NT2/D1 (cell line): Measurements from ENCODE around the gene SSTR3.

Experiments
- DNase-seq: peaks from one replicate; pipeline ENCODE4 v3.0.0-alpha.2; 2011; ENCODE audit warnings: low read depth, low spot score
- H3K27me3 ChIP-seq: 2 replicates; pipeline ENCODE4 v1.6.0; 2011; ENCODE audit warnings: mild to moderate bottlenecking; ENCODE audit not compliant: insufficient read length, insufficient read depth
- H3K36me3 ChIP-seq: 2 replicates; pipeline ENCODE4 v1.6.1; 2011; ENCODE audit warnings: mild to moderate bottlenecking, low read length, mixed read lengths; ENCODE audit not compliant: insufficient read depth, insufficient read length
- H3K4me1 ChIP-seq: 2 replicates; pipeline ENCODE4 v1.5.1; 2011; ENCODE audit not compliant: insufficient read depth, insufficient read length
- H3K4me3 ChIP-seq: 2 replicates; pipeline ENCODE4 v1.5.1; 2011; ENCODE audit warnings: low read depth; ENCODE audit not compliant: insufficient read length
- H3K9ac ChIP-seq: 2 replicates; pipeline ENCODE4 v1.6.0; 2011; ENCODE audit warnings: low read depth; ENCODE audit not compliant: insufficient read length
- H3K9me3 ChIP-seq: 2 replicates; pipeline ENCODE4 v1.5.1; 2011; ENCODE audit warnings: mild to moderate bottlenecking, low read length; ENCODE audit not compliant: insufficient read depth
- SUZ12 ChIP-seq: IDR thresholded peaks from 2 replicates; pipeline ENCODE4 v1.6.1; 2011; ENCODE audit not compliant: insufficient read length, insufficient read depth; ENCODE audit errors: extremely low read depth
- YY1 ChIP-seq: IDR thresholded peaks from 2 replicates; pipeline ENCODE4 v1.6.1; 2011; ENCODE audit not compliant: insufficient read length, insufficient read depth
- ZNF274 ChIP-seq: IDR thresholded peaks from 2 replicates; pipeline ENCODE4 v1.6.1; 2011; ENCODE audit warnings: mild to moderate bottlenecking, low read depth, low read length

Gene SSTR3

GRCh38 chr22:37178350-37179125 lies 33.7 kb downstream of the SSTR3 start:
- Histone ChIP-seq H3K9ac (no peak overlapping the region), H3K9me3 (no peaks in the 10 kb centered on the region), H3K4me3 (no peak overlapping the region), H3K36me3 (peaks cover 5% of the 10 kb centered on the region), H3K4me1 (peaks cover 11% of the 10 kb centered on the region), H3K27me3 (no peaks in the 10 kb centered on the region)
- TF ChIP-seq YY1 = no peak
- TF ChIP-seq SUZ12 = no peak
- TF ChIP-seq ZNF274 = no peak
- no peak for DNase-seq

GRCh38 chr22:37177755-37178154 lies 34.5 kb downstream of the SSTR3 start:
- peaks cover 5% of the 10 kb centered on the region for H3K36me3 ChIP-seq

GRCh38 chr22:37177221-37177620 lies 35.1 kb downstream of the SSTR3 start:
- DNase-seq = no peak
- peaks cover 5% of the 10 kb centered on the region for H3K36me3 ChIP-seq
- no peaks in the 10 kb centered on the region for H3K27me3 ChIP-seq
- no peak overlapping the region for H3K4me3 ChIP-seq
- peaks cover 9% of the 10 kb centered on the region for H3K4me1 ChIP-seq
- H3K9me3 ChIP-seq = no peaks in the 10 kb centered on the region
- TF ChIP-seq SUZ12 = no peak
- no peak for TF ChIP-seq ZNF274
- no peak for TF ChIP-seq YY1
- no peak overlapping the region for H3K9ac ChIP-seq

More at GRCh38 chr22:37177755-37178154, 34.5 kb downstream of the SSTR3 start:
- no peaks in the 10 kb centered on the region for H3K9me3 ChIP-seq
- H3K4me1 ChIP-seq = peaks cover 9% of the 10 kb centered on the region
- no peaks in the 10 kb centered on the region for H3K27me3 ChIP-seq
- H3K9ac ChIP-seq = no peak overlapping the region
- DNase-seq = no peak
- no peak overlapping the region for H3K4me3 ChIP-seq
- no peak for TF ChIP-seq YY1
- no peak for TF ChIP-seq SUZ12
- no peak for TF ChIP-seq ZNF274

GRCh38 chr22:37176464-37177061 lies 35.7 kb downstream of the SSTR3 start:
- H3K36me3 ChIP-seq = peaks cover under 1% of the 10 kb centered on the region
- DNase-seq = no peak

GRCh38 chr22:37175414-37176281 lies 36.6 kb downstream of the SSTR3 start:
- Histone ChIP-seq H3K9me3 (no peaks in the 10 kb centered on the region), H3K9ac (peak overlapping the region; percentile 38), H3K4me1 (peaks cover 11% of the 10 kb centered on the region), H3K27me3 (no peaks in the 10 kb centered on the region), H3K36me3 (no peaks in the 10 kb centered on the region), H3K4me3 (no peak overlapping the region)
- TF ChIP-seq SUZ12 (no peak), ZNF274 (no peak), YY1 (no peak)
- no peak for DNase-seq

More at GRCh38 chr22:37176464-37177061, 35.7 kb downstream of the SSTR3 start:
- Histone ChIP-seq H3K4me3 (no peak overlapping the region), H3K27me3 (no peaks in the 10 kb centered on the region), H3K9ac (no peak overlapping the region), H3K9me3 (no peaks in the 10 kb centered on the region), H3K4me1 (peaks cover 11% of the 10 kb centered on the region)
- TF ChIP-seq YY1 (no peak), SUZ12 (no peak), ZNF274 (no peak)

GRCh38 chr22:37174964-37175363 lies 37.3 kb downstream of the SSTR3 start:
- no peak overlapping the region for H3K4me3 ChIP-seq
- H3K9me3 ChIP-seq = no peaks in the 10 kb centered on the region
- TF ChIP-seq SUZ12 = no peak
- no peak for TF ChIP-seq ZNF274
- TF ChIP-seq YY1 = no peak
- H3K9ac ChIP-seq = no peak overlapping the region
- H3K4me1 ChIP-seq = peaks cover 11% of the 10 kb centered on the region
- H3K27me3 ChIP-seq = no peaks in the 10 kb centered on the region
- no peak for DNase-seq
- no peaks in the 10 kb centered on the region for H3K36me3 ChIP-seq

GRCh38 chr22:37173709-37174108 lies 38.6 kb downstream of the SSTR3 start:
- H3K9ac ChIP-seq = no peak overlapping the region
- no peaks in the 10 kb centered on the region for H3K27me3 ChIP-seq
- peaks cover 8% of the 10 kb centered on the region for H3K4me1 ChIP-seq
- no peak overlapping the region for H3K4me3 ChIP-seq
- no peaks in the 10 kb centered on the region for H3K9me3 ChIP-seq
- no peak for TF ChIP-seq YY1
- TF ChIP-seq SUZ12 = no peak
- no peak for TF ChIP-seq ZNF274
- H3K36me3 ChIP-seq = no peaks in the 10 kb centered on the region
- DNase-seq = no peak
